Smooth muscle cell (in vitro differentiated cells): ENCODE data around the gene SMOC2. TPM values are rescaled to one million over a fixed set of nuclear protein-coding genes. Genes with fewer than 3 reads are reported as not detected.

Source experiments
- DNase-seq: peaks from one replicate; lab custom pipeline; 2025; ENCODE audit not compliant: unreplicated experiment; lab: John Stamatoyannopoulos, UW
- H2AFZ ChIP-seq: fragments of 200-600 bp; sonication (generic); 2 replicates; pipeline ENCODE4 v1.6.0; 2016; ENCODE audit warnings: antibody characterized with exemption, low read depth, mild to moderate bottlenecking
- H3F3A ChIP-seq: fragments of 200-600 bp; sonication (generic); 2 replicates; pipeline ENCODE4 v1.6.0; 2017; ENCODE audit warnings: antibody characterized with exemption, low read depth
- H3K27ac ChIP-seq: fragments of 200-600 bp; sonication (generic); 2 replicates; pipeline ENCODE4 v1.5.1; 2016; ENCODE audit warnings: low read depth, mild to moderate bottlenecking
- H3K27me3 ChIP-seq: fragments of 200-600 bp; sonication (generic); 2 replicates; pipeline ENCODE4 v1.6.1; 2016; ENCODE audit warnings: low read depth, mild to moderate bottlenecking
- H3K36me3 ChIP-seq: fragments of 200-600 bp; sonication (generic); 2 replicates; pipeline ENCODE4 v1.5.1; 2016; ENCODE audit warnings: low read depth
- H3K4me1 ChIP-seq: fragments of 200-600 bp; sonication (generic); 2 replicates; pipeline ENCODE4 v1.5.1; 2016; ENCODE audit warnings: low read depth
- H3K4me2 ChIP-seq: fragments of 200-600 bp; sonication (generic); 2 replicates; pipeline ENCODE4 v1.6.0; 2016; ENCODE audit warnings: mild to moderate bottlenecking
- H3K4me3 ChIP-seq: fragments of 200-600 bp; sonication (generic); 2 replicates; pipeline ENCODE4 v1.5.1; 2016; ENCODE audit warnings: mild to moderate bottlenecking
- H3K79me2 ChIP-seq: fragments of 200-600 bp; sonication (generic); 2 replicates; pipeline ENCODE4 v1.6.0; 2016; ENCODE audit warnings: low read depth, mild to moderate bottlenecking
- H3K9ac ChIP-seq: fragments of 200-600 bp; sonication (generic); 2 replicates; pipeline ENCODE4 v1.6.0; 2016; ENCODE audit warnings: low read depth
- H3K9me3 ChIP-seq: fragments of 200-600 bp; sonication (generic); replicated peaks from 2 replicates; pipeline ENCODE4 v1.5.1; 2016; ENCODE audit warnings: low read depth
- H4K20me1 ChIP-seq: fragments of 200-600 bp; sonication (generic); 2 replicates; pipeline ENCODE4 v1.6.0; 2016; ENCODE audit warnings: low read depth
- CTCF ChIP-seq: fragments of 200-600 bp; sonication (generic); IDR thresholded peaks from 2 replicates; pipeline ENCODE4 v1.5.1; 2017; ENCODE audit warnings: borderline replicate concordance, mild to moderate bottlenecking, antibody characterized with exemption; ENCODE audit not compliant: insufficient read depth, poor library complexity, severe bottlenecking
- WGBS: methylation state at CpG from one replicate; pipeline ENCODE4 v1.1.7; 2016; ENCODE audit warnings: low lambda C conversion rate; 5-methylcytosine and 5-hydroxymethylcytosine counted together
- polyA plus RNA-seq: library from polyadenylated mRNA; unstranded; fragments of >200 nt; fragmentation: Nextera tagmentation; extraction: Ambion mirVana; gene quantifications from 2 replicates; pipeline ENCODE4 v1.2.1, GENCODE V29; 2016
- total RNA-seq: library from RNA; depleted of rRNA; stranded (reverse); fragments of >200 nt; gene quantifications from 2 replicates; pipeline ENCODE4 v1.2.3, GENCODE V29; 2014

The SMOC2 gene
- total and polyA plus RNA-seq, 2 experiments from 2014 or later = 0.63 to 1.2 TPM

- no peak overlapping the region for H3K4me3 ChIP-seq
- no peaks in the 10 kb centered on the region for H3F3A ChIP-seq
- H3K4me1 ChIP-seq = no peaks in the 10 kb centered on the region
- no peak overlapping the region for H3K27ac ChIP-seq
- H3K27me3 ChIP-seq = peaks cover 12% of the 10 kb centered on the region
- H3K9ac ChIP-seq = no peak overlapping the region
- no peak for TF ChIP-seq CTCF
- no peaks in the 10 kb centered on the region for H4K20me1 ChIP-seq
- H3K4me2 ChIP-seq = no peak overlapping the region
- no peak for DNase-seq
- WGBS = 94% methylated on average over 8 of the region's 8 CpGs
- no peaks in the 10 kb centered on the region for H3K9me3 ChIP-seq
- no peak overlapping the region for H2AFZ ChIP-seq
- H3K79me2 ChIP-seq = no peaks in the 10 kb centered on the region
- H3K36me3 ChIP-seq = no peaks in the 10 kb centered on the region
These were observed 66.7 kb downstream of the SMOC2 start for GRCh38 chr6:168507730-168508129.

GRCh38 chr6:168508903-168509302 is 67.9 kb downstream of the SMOC2 start:
- Histone ChIP-seq H3F3A (no peaks in the 10 kb centered on the region), H3K27me3 (peaks cover 12% of the 10 kb centered on the region), H3K36me3 (no peaks in the 10 kb centered on the region), H3K9ac (no peak overlapping the region), H3K27ac (no peak overlapping the region), H4K20me1 (no peaks in the 10 kb centered on the region), H3K4me2 (no peak overlapping the region), H3K79me2 (no peaks in the 10 kb centered on the region), H3K4me3 (no peak overlapping the region), H3K4me1 (no peaks in the 10 kb centered on the region), H2AFZ (no peak overlapping the region), H3K9me3 (no peaks in the 10 kb centered on the region)
- 92% methylated on average over 12 of the region's 12 CpGs for WGBS
- no peak for TF ChIP-seq CTCF
- no peak for DNase-seq

GRCh38 chr6:168513766-168514165 is 72.8 kb downstream of the SMOC2 start:
- no peak overlapping the region for H3K4me2 ChIP-seq
- H3F3A ChIP-seq = no peaks in the 10 kb centered on the region
- H3K27ac ChIP-seq = no peak overlapping the region
- no peaks in the 10 kb centered on the region for H3K9me3 ChIP-seq
- no peak overlapping the region for H2AFZ ChIP-seq
- no peak overlapping the region for H3K4me3 ChIP-seq
- WGBS = 74% methylated on average over 8 of the region's 8 CpGs
- H3K36me3 ChIP-seq = no peaks in the 10 kb centered on the region
- no peak for DNase-seq
- H3K9ac ChIP-seq = no peak overlapping the region
- TF ChIP-seq CTCF = no peak
- peaks cover 7% of the 10 kb centered on the region for H3K27me3 ChIP-seq
- H4K20me1 ChIP-seq = no peaks in the 10 kb centered on the region
- no peaks in the 10 kb centered on the region for H3K4me1 ChIP-seq
- H3K79me2 ChIP-seq = no peaks in the 10 kb centered on the region

GRCh38 chr6:168514216-168514615 is 73.2 kb downstream of the SMOC2 start:
- Histone ChIP-seq H3K79me2 (no peaks in the 10 kb centered on the region), H3K9me3 (no peaks in the 10 kb centered on the region), H4K20me1 (no peaks in the 10 kb centered on the region), H3K27me3 (peaks cover 7% of the 10 kb centered on the region), H3K4me3 (no peak overlapping the region), H3K4me2 (no peak overlapping the region), H3K9ac (no peak overlapping the region), H3F3A (no peaks in the 10 kb centered on the region), H3K36me3 (no peaks in the 10 kb centered on the region), H2AFZ (no peak overlapping the region), H3K27ac (no peak overlapping the region), H3K4me1 (no peaks in the 10 kb centered on the region)
- TF ChIP-seq CTCF = no peak
- DNase-seq = no peak
- WGBS = 71% methylated on average over 10 of the region's 10 CpGs
